Spleen (tissue), 11 donors: ENCODE data around the gene PVALB. TPM values are rescaled to one million over a fixed set of nuclear protein-coding genes. Genes with fewer than 3 reads are reported as not detected.
A peak's percentile ranks its signal among the peaks of the same experiment; 100 is the strongest.

Source experiments
- DNase-seq: peaks from one replicate; pipeline ENCODE4 v3.0.0-alpha.2; 2020
- H3K27ac ChIP-seq, 8 donors: fragments of 200-600 bp; sonication (generic) in 7 of 8; 1 replicate in 4 of 8; 2 replicates in 4 of 8; pipeline versions ENCODE4 v1.5.0 to v1.8.0; 2016 to 2021; ENCODE audit warnings: inconsistent platforms in 4 of 8, mild to moderate bottlenecking in 4 of 8, moderate library complexity in 1 of 8
- H3K27me3 ChIP-seq, 7 donors: fragments of 200-600 bp; sonication (generic) in 6 of 7; replicated peaks in 1 of 7; 1 replicate in 4 of 7; 2 replicates in 3 of 7; pipeline versions ENCODE4 v1.5.0 to v1.8.0; 2016 to 2021; ENCODE audit warnings: inconsistent platforms in 3 of 7, mild to moderate bottlenecking in 1 of 7
- H3K36me3 ChIP-seq, 6 donors: fragments of 200-600 bp; sonication (generic) in 5 of 6; 1 replicate in 4 of 6; 2 replicates in 2 of 6; pipeline versions ENCODE4 v1.5.0 to v1.8.0; 2016 to 2021; ENCODE audit warnings: inconsistent platforms in 2 of 6
- H3K4me1 ChIP-seq, 6 donors: fragments of 200-600 bp; sonication (generic) in 5 of 6; 1 replicate in 3 of 6; 2 replicates in 3 of 6; pipeline versions ENCODE4 v1.5.0 to v1.8.0; 2016 to 2021; ENCODE audit warnings: inconsistent platforms in 3 of 6
- H3K4me3 ChIP-seq, 8 donors: fragments of 200-600 bp; sonication (generic) in 7 of 8; 1 replicate in 4 of 8; 2 replicates in 4 of 8; pipeline versions ENCODE4 v1.5.0 to v1.8.0; 2016 to 2021; ENCODE audit warnings: inconsistent platforms in 4 of 8, mild to moderate bottlenecking in 4 of 8, moderate library complexity in 2 of 8
- H3K9me3 ChIP-seq, 8 donors: fragments of 200-600 bp; sonication (generic) in 7 of 8; 1 replicate in 4 of 8; 2 replicates in 4 of 8; pipeline versions ENCODE4 v1.5.0 to v1.8.0; 2016 to 2021; ENCODE audit warnings: inconsistent platforms in 4 of 8
- CTCF ChIP-seq, 11 experiments: fragments of 200-600 bp in 7 of 11; fragments of 450-650 bp in 4 of 11; sonication (generic) in 4 of 11; IDR thresholded peaks in 8 of 11; conservative IDR thresholded peaks in 3 of 11; 1 replicate in 7 of 11; 2 replicates in 4 of 11; pipeline versions ENCODE4 v1.4.0 to v1.8.0; 2016 to 2021; ENCODE audit warnings: antibody characterized with exemption in 11 of 11, inconsistent platforms in 4 of 11, mild to moderate bottlenecking in 1 of 11
- POLR2A ChIP-seq, 3 donors: fragments of 450-650 bp; IDR thresholded peaks; one replicate each; pipeline ENCODE4 v1.5.1; 2017; ENCODE audit warnings: antibody characterized with exemption in 3 of 3, mild to moderate bottlenecking in 1 of 3
- POLR2AphosphoS5 ChIP-seq, 3 donors: sonication (generic); formaldehyde crosslinking; IDR thresholded peaks; one replicate each; pipeline ENCODE4 v1.5.1; 2017; ENCODE audit warnings: antibody characterized with exemption in 3 of 3
- WGBS, 5 donors: extraction: QIAGEN DNeasy Blood & Tissue Kit in 3 of 5; methylation state at CpG; one replicate each; pipeline versions ENCODE4 v1.1.5 to v1.1.7; 2013 to 2018; 5-methylcytosine and 5-hydroxymethylcytosine counted together
- intact Hi-C: fragments of 100-400 bp; cut with DNase I; formaldehyde crosslinking; loops from one replicate; pipeline ENCODE4 v1.15.0; 2023; ENCODE audit warnings: low total_unique reads
- polyA plus RNA-seq, 3 donors: library from polyadenylated mRNA; stranded (reverse); fragments of 200-250 nt; gene quantifications; one replicate each; pipeline ENCODE4 v1.2.1, GENCODE V29; 2013
- total RNA-seq, 7 donors: library from RNA; depleted of rRNA in 3 of 7; stranded (reverse); fragments of >200 nt in 3 of 7; fragmentation: NEBNext Ultra II Directional in 4 of 7; extraction: Animal tissue kit (Norgen Biotek cat#: 25700) in 4 of 7; gene quantifications; one replicate each; pipeline versions ENCODE4 v1.1.0 to v1.2.1, GENCODE V29; 2016 to 2021
- donor health status: healthy with polysubstance abuse.
- donor health status: DM: no; HTN: no; CAD: no; lungs with moderate emphysema.
- donor health status: DM: no; HTN: no; CAD: no.
- donor health status: Bipolar disorder and iron deficiency.
- donor health status: healthy.
- donor health status: DM: no; HTN: no; CAD: no.
- donor health status: DM: yes; HTN: yes; CAD: no.

Gene PVALB
- total and polyA plus RNA-seq, 10 donors = 0.52 to 3.2 (median 1.00) TPM; not detected in 2

DNA sequence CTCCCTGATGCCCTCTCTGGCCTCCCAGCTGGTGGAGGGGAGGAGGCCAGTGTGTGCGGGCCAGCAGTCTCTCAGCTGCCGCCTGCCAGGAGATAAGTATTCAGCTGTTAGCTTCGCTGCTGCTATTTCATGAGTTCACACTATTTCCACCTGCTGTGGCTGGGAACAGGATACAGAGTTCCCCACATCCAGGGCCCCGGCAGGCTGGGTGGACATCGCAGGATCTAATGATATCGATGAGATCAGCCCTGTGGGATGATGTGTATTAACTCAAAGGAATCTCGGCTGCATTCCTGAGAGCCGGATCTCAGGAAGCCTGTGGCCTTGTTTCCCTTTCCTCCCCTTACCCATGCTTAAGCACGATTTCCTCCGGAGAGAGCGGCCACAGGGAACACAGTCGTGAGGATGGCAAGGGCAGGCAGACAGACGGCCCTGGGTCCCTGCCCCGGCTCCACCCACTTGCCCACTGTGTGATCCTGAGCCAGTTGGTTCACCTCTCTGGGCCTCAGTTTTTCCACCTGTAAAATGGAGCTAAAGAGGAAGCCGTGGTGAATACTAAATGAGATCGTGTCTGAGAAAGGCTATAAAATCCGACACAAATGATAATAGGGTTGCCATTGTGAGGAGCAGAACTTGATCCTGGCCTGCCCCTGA, 6.5 kb upstream of the PVALB start:
- WGBS, 5 donors = 35 to 60% (median 51%) methylated on average over 17 of the region's 17 CpGs
- TF ChIP-seq POLR2A (IDR thresholded peaks at IDR 0.05) (no peak), POLR2AphosphoS5 (IDR thresholded peaks at IDR 0.05) (peak in 2 of 3 donors; percentile 40 to 42), CTCF (IDR thresholded peaks at IDR 0.05 in 8 of 11, conservative IDR thresholded peaks at IDR 0.05 in 3 of 11) (no peak)
- intact Hi-C loops = no loop called here
- no peak for DNase-seq
- no peaks in the 10 kb centered on the region for H3K36me3 ChIP-seq
- no peaks in the 10 kb centered on the region for H3K9me3 ChIP-seq
- H3K27ac ChIP-seq = peak overlapping the region in 2 of 8 donors; percentile 26 to 43
- no peak overlapping the region for H3K4me3 ChIP-seq
- H3K27me3 ChIP-seq = peaks cover 3 to 65% (median 21%) of the 10 kb centered on the region in 7 donors
- peaks cover 0 to 11% (median 3%) of the 10 kb centered on the region in 6 donors for H3K4me1 ChIP-seq

DNA sequence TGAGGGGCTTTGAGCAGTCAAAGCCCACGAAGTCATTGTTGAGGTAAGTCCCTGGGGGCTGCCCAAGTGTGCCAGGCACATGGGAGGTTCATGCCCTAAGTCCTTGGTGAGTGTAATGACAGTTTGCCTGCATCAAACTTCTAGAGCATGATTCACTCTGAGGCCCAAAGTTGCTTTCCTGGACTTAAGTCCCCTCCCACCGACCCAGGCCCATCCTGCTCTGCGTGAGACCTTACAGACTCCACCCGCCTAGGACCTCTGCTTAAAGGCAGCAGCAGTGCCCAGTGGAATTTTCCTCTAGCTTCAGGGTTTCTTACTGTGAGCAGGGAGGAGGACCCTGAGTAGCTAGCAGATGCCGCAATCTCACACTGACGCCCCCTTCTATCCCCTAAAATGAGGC, 5.7 kb upstream of the PVALB start:
- no peaks in the 10 kb centered on the region for H3K9me3 ChIP-seq
- WGBS, 5 donors = 73 to 82% (median 78%) methylated on average over 6 of the region's 6 CpGs
- peaks cover 3 to 70% (median 28%) of the 10 kb centered on the region in 7 donors for H3K27me3 ChIP-seq
- H3K4me1 ChIP-seq = peaks cover 0 to 15% (median 3%) of the 10 kb centered on the region in 6 donors
- TF ChIP-seq CTCF (IDR thresholded peaks at IDR 0.05 in 8 of 11, conservative IDR thresholded peaks at IDR 0.05 in 3 of 11) (no peak), POLR2A (IDR thresholded peaks at IDR 0.05) (no peak), POLR2AphosphoS5 (IDR thresholded peaks at IDR 0.05) (no peak)
- no peak for DNase-seq
- H3K36me3 ChIP-seq = no peaks in the 10 kb centered on the region
- H3K4me3 ChIP-seq = no peak overlapping the region
- intact Hi-C loops = no loop called here
- no peak overlapping the region for H3K27ac ChIP-seq

- TF ChIP-seq POLR2AphosphoS5 (IDR thresholded peaks at IDR 0.05) = no peak
- no peak for TF ChIP-seq CTCF (IDR thresholded peaks at IDR 0.05 in 8 of 11, conservative IDR thresholded peaks at IDR 0.05 in 3 of 11)
- TF ChIP-seq POLR2A (IDR thresholded peaks at IDR 0.05) = no peak
- no peak for DNase-seq
- 41 to 54% (median 45%) methylated on average over 6 to 9 of the region's 9 CpGs for WGBS, 5 donors
- H3K36me3 ChIP-seq = no peaks in the 10 kb centered on the region
- no peak overlapping the region for H3K4me3 ChIP-seq
- intact Hi-C loops = no loop called here
- H3K9me3 ChIP-seq = no peaks in the 10 kb centered on the region
- no peak overlapping the region for H3K27ac ChIP-seq
- peaks cover 3 to 91% (median 44%) of the 10 kb centered on the region in 7 donors for H3K27me3 ChIP-seq
- H3K4me1 ChIP-seq = peaks cover 7 to 35% (median 18%) of the 10 kb centered on the region in 6 donors
Measured at GRCh38 chr22:36819112-36819511, 2.3 kb upstream of the PVALB start.

DNA sequence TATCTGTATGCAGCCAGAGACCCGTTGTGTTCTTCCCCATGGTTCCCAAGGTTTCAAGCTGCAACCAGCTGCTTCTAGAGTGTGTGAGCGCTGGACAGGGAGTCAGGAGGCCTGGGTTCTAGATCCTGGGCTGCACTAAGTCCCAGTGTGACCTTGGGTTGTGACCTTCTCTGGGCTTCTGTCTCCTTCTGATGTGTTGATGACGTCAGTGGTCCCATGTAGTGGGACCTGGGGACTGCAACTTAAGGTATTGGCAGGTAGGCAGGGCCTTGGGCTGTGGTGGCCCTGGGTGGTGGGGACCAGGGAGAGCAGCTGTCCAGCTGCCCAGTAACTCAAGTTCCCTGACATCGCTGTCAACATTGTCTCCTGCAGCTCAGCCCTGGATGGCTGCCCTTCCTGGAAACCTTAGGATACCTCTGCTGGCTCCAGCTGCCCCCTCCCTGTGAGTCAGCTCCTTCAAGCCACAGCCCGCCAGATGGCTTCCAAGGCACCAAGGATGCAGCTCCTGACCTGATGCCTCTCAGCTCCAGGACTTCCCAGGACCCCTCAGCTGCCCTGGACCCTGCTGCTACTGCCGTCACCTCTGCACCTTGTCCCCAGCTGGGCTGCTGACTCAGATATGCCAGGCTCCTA, 1.3 kb upstream of the PVALB start:
- no peak overlapping the region for H3K4me3 ChIP-seq
- WGBS, 5 donors = 78 to 91% (median 81%) methylated on average over 2 to 6 of the region's 6 CpGs
- no peaks in the 10 kb centered on the region for H3K9me3 ChIP-seq
- peaks cover 7 to 32% (median 16%) of the 10 kb centered on the region in 6 donors for H3K4me1 ChIP-seq
- TF ChIP-seq CTCF (IDR thresholded peaks at IDR 0.05 in 8 of 11, conservative IDR thresholded peaks at IDR 0.05 in 3 of 11) (no peak), POLR2A (IDR thresholded peaks at IDR 0.05) (no peak), POLR2AphosphoS5 (IDR thresholded peaks at IDR 0.05) (no peak)
- no peak overlapping the region for H3K27ac ChIP-seq
- DNase-seq = no peak
- H3K36me3 ChIP-seq = no peaks in the 10 kb centered on the region
- peaks cover 3 to 91% (median 37%) of the 10 kb centered on the region in 7 donors for H3K27me3 ChIP-seq
- intact Hi-C loops = no loop called here
